Measurements from ENCODE around the gene LZTR1. TPM values are rescaled to one million over a fixed set of nuclear protein-coding genes. Genes with fewer than 3 reads are reported as not detected.
A peak's percentile ranks its signal among the peaks of the same experiment; 100 is the strongest.

The LZTR1 gene
- total and polyA plus RNA-seq, 2 of the 8 experiments (the other 6 are each of a cell fraction or from before 2014, with no cell fraction given) = 22.3 to 31.0 TPM

- WGBS, 2 experiments (ENCODE audit: extremely low coverage in 1 of 2, insufficient coverage in 1 of 2, insufficient read length in 1 of 2, insufficient replicate concordance in 2 of 2, low coverage in 1 of 2, low lambda C conversion rate in 2 of 2, missing lambda C conversion rate in 1 of 2) = 77% methylated on average over 9 of the region's 12 CpGs; no CpG with 5 or more reads in 1 of the 2 experiments
- no peak for FAIRE-seq
- no peak overlapping the region for H4K5ac ChIP-seq (ENCODE audit: insufficient read length, low read depth, low read length)
- H2BK20ac ChIP-seq (ENCODE audit: low read length) = no peak overlapping the region
- H3K4ac ChIP-seq (replicated peaks; ENCODE audit: insufficient read length, low read depth, low read length) = peak overlapping the region; percentile 46
- CTCF ChIA-PET (ENCODE audit: partially characterized antibody) = interaction anchor here (1.0 to 1.5 kb wide), 2 partner anchors 9 to 15 kb away, joined by 4 read pairs; no protein-coding TSS in a partner anchor
- no peak overlapping the region for H2AFZ ChIP-seq (ENCODE audit: low read length)
- H3K18ac ChIP-seq (ENCODE audit: extremely low read depth, low read length) = no peak overlapping the region; the same call in 1 of the 2 replicates
- H4K20me1 ChIP-seq (replicated peaks in 1 of 2; ENCODE audit: control insufficient read depth in 1 of 2, insufficient read depth in 2 of 2, low read length in 2 of 2) = no peaks in the 10 kb centered on the region
- H4K8ac ChIP-seq (ENCODE audit: extremely low read depth, insufficient read depth, low read length) = peak overlapping the region; percentile 79; the same call in 1 of the 2 replicates
- H2BK15ac ChIP-seq (ENCODE audit: low read length) = peak overlapping the region; percentile 72; the same call in 1 of the 2 replicates
- H3K27me3 ChIP-seq (replicated peaks in 1 of 4; ENCODE audit: control insufficient read depth in 3 of 4, extremely low read depth in 1 of 4, insufficient read depth in 3 of 4, low read length in 3 of 4) = peaks cover 6 to 31% (median 26%) of the 10 kb centered on the region in 4 experiments
- H3K4me3 ChIP-seq (ENCODE audit: extremely low read depth in 1 of 4, insufficient read depth in 2 of 4, low read depth in 3 of 4, low read length in 4 of 4) = no peak overlapping the region
- H3K23me2 ChIP-seq (ENCODE audit: low read depth, low read length) = peaks cover 9% of the 10 kb centered on the region; the same call in 1 of the 2 replicates
- no peak for DNase-seq (ENCODE audit: low read depth in 1 of 2, low spot score in 2 of 2)
- no peak overlapping the region for H3K9ac ChIP-seq (replicated peaks in 1 of 4; ENCODE audit: extremely low read depth in 1 of 4, low read depth in 3 of 4, low read length in 3 of 4)
- no peaks in the 10 kb centered on the region for H3K9me3 ChIP-seq (ENCODE audit: insufficient read depth in 2 of 2, low read depth in 1 of 2, low read length in 1 of 2)
- H2BK12ac ChIP-seq (ENCODE audit: low read depth, low read length) = 0 out of 2 replicates have a peak overlapping the region, but pooled peaks have one; percentile 50
- no peak overlapping the region for H4K91ac ChIP-seq (replicated peaks; ENCODE audit: insufficient read length, low read length)
- POLR2A ChIA-PET (ENCODE audit: partially characterized antibody) = interaction anchor here (0.6 kb wide), 1 partner anchor 33 kb away, joined by 3 read pairs; no protein-coding TSS in a partner anchor
- H3K79me1 ChIP-seq (ENCODE audit: low read depth, low read length) = no peaks in the 10 kb centered on the region
- H2AK5ac ChIP-seq (ENCODE audit: low read depth, low read length) = 0 out of 2 replicates have a peak overlapping the region, but pooled peaks have one; percentile 53
- no peak overlapping the region; a peak in 1 of 4 replicates for H3K4me2 ChIP-seq (ENCODE audit: insufficient read depth in 1 of 2, low read depth in 2 of 2, low read length in 2 of 2)
- no peaks in the 10 kb centered on the region for H3K79me2 ChIP-seq (ENCODE audit: control insufficient read depth in 1 of 2, insufficient read depth in 2 of 2, low read length in 2 of 2)
- H3K56ac ChIP-seq (replicated peaks; ENCODE audit: insufficient read length, low read depth, low read length) = no peak overlapping the region
- H3K4me1 ChIP-seq (replicated peaks in 1 of 4; ENCODE audit: control insufficient read depth in 3 of 4, insufficient read depth in 4 of 4, low read length in 3 of 4) = peaks cover 0 to 5% (median 3%) of the 10 kb centered on the region in 4 experiments; a peak in 3 of 7 replicates
- no peak overlapping the region for H3K23ac ChIP-seq (ENCODE audit: insufficient read length)
- no peak overlapping the region for H3K14ac ChIP-seq (ENCODE audit: insufficient read length)
- H3K27ac ChIP-seq (ENCODE audit: low read depth, low read length) = no peak overlapping the region
- no peak overlapping the region for H2BK120ac ChIP-seq (replicated peaks; ENCODE audit: low read depth, low read length)
- no peaks in the 10 kb centered on the region for H3K36me3 ChIP-seq (ENCODE audit: control insufficient read depth in 2 of 4, insufficient read depth in 4 of 4, low read length in 3 of 4)
- no peak overlapping the region for H2BK5ac ChIP-seq (ENCODE audit: low read depth, low read length)
- TF ChIP-seq, protein P1, sequence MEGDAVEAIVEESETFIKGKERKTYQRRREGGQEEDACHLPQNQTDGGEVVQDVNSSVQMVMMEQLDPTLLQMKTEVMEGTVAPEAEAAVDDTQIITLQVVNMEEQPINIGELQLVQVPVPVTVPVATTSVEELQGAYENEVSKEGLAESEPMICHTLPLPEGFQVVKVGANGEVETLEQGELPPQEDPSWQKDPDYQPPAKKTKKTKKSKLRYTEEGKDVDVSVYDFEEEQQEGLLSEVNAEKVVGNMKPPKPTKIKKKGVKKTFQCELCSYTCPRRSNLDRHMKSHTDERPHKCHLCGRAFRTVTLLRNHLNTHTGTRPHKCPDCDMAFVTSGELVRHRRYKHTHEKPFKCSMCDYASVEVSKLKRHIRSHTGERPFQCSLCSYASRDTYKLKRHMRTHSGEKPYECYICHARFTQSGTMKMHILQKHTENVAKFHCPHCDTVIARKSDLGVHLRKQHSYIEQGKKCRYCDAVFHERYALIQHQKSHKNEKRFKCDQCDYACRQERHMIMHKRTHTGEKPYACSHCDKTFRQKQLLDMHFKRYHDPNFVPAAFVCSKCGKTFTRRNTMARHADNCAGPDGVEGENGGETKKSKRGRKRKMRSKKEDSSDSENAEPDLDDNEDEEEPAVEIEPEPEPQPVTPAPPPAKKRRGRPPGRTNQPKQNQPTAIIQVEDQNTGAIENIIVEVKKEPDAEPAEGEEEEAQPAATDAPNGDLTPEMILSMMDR (IDR thresholded peaks at IDR 0.05; ENCODE audit: control extremely low read depth in 1 of 3, insufficient read depth in 1 of 3, low read depth in 1 of 3, low read length in 3 of 3) = no peak
- TF ChIP-seq TAF7 (optimal IDR thresholded peaks at IDR 0.05; ENCODE audit: borderline replicate concordance, low read depth, low read length) = no peak
- TF ChIP-seq YY1 (IDR thresholded peaks at IDR 0.05; ENCODE audit: low read depth, low read length) = no peak
- TF ChIP-seq RXRA (IDR thresholded peaks at IDR 0.05; ENCODE audit: insufficient read depth, low read depth, low read length) = no peak
- TF ChIP-seq SAP30 (IDR thresholded peaks at IDR 0.05; ENCODE audit: insufficient read depth, insufficient replicate concordance, low read length) = no peak
- TF ChIP-seq EP300 (IDR thresholded peaks at IDR 0.05; ENCODE audit: borderline replicate concordance in 1 of 2, low read depth in 2 of 2, low read length in 2 of 2) = no peak
- no peak for TF ChIP-seq CTBP2 (IDR thresholded peaks at IDR 0.05; ENCODE audit: borderline replicate concordance, insufficient read depth, insufficient read length, low read length)
- no peak for TF ChIP-seq MAFK (IDR thresholded peaks at IDR 0.05; ENCODE audit: low read depth, low read length)
- TF ChIP-seq SUZ12 (IDR thresholded peaks at IDR 0.05; ENCODE audit: low read length) = no peak
Observed at GRCh38 chr22:21029486-21030025, 47.5 kb downstream of the LZTR1 start.
